Renal cortex interstitium (tissue), 11 donors: ENCODE data around the gene VEPH1. TPM values are rescaled to one million over a fixed set of nuclear protein-coding genes. Genes with fewer than 3 reads are reported as not detected.

ENCODE experiments used
- DNase-seq, 11 donors: peaks; one replicate each; pipeline ENCODE4 v3.0.0-alpha.2; 2013; ENCODE audit warnings: low read depth in 9 of 11, low spot score in 4 of 11; ENCODE audit errors: extremely low read depth in 1 of 11
- polyA plus RNA-seq, 3 donors: library from polyadenylated mRNA; unstranded; fragments of 120-200 nt; gene quantifications; one replicate each; pipeline ENCODE4 v1.2.1, GENCODE V29; 2013; ENCODE audit not compliant: insufficient read length in 3 of 3

The VEPH1 gene
- polyA plus RNA-seq, 3 donors: 47.5 to 58.9 (median 47.9) TPM

DNA sequence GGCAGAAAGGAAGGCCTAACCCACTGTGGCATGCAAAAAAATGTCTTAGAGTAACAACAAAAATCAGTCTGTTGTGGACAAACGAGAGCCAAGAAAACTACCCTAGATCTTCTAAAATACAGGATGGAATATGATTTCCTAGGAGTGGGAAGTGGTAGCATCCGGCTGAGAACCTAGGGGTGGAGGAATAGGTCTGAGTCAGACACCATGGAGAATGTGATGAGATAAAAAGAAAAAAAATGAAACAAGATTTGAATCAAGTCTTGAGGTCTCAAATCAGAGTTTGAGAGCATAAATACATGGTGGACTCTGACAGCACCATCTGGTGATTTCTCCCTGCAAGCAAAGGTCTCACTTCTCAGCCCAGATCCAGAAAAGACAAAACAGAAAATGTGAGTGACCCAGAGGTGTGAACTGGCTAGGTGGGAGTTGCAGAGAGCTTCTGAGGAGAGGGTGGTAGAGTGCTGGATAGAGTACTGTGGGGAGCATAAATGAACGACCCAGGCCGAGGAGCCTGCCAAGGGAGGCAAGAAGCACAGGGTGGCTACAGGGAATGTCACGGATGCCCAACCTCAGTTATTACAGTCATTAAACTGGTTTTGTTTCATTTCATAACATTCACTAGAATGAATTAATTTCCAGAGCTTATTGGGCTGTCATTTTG, 27.6 kb upstream of the VEPH1 start:
- no peak for DNase-seq

- DNase-seq: no peak
Measured at GRCh38 chr3:157529751-157530150, 26.5 kb upstream of the VEPH1 start.

- no peak for DNase-seq
Measured at GRCh38 chr3:157529085-157529484, 25.9 kb upstream of the VEPH1 start.

- DNase-seq: no peak
Measured at GRCh38 chr3:157527131-157527881, 24.1 kb upstream of the VEPH1 start.

DNA sequence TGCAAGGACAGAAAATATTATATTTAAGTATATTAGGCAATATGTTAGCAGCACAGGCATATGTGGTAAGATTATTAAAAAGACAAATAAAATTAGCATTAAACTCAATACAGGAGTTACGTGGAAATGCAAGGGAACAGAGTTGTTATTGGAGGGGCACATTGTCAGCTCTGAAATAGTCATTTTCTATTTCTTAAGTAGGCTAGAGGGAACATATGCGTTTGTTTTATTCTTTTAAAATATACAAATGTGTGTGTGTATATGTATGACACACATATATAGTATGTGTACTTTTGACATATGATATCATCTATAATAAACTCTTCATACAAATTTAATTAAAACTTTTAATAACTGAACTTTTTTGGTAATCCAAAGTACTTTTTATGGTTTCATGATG, 22.8 kb upstream of the VEPH1 start:
- no peak for DNase-seq

DNA sequence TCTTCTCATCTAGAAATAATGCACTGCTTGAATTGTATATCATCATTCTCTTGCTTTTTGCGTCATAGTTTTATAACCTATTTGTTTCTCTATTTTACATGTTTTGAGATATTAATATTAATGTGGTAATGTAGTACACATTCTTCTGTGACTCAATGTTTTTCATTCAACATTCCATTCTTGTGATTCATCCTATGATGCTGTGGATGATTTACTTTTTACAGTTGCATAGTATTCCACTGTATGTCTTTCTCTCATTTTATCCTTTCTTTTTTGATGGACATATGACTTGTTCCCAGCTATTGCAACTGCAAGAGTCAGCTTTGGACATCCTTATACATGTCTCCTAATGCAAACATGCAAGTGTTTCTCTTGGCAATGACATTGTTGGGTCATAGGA, 20.6 kb upstream of the VEPH1 start:
- DNase-seq: no peak

- no peak for DNase-seq
Measured at GRCh38 chr3:157522648-157523047, 19.4 kb upstream of the VEPH1 start.

DNA sequence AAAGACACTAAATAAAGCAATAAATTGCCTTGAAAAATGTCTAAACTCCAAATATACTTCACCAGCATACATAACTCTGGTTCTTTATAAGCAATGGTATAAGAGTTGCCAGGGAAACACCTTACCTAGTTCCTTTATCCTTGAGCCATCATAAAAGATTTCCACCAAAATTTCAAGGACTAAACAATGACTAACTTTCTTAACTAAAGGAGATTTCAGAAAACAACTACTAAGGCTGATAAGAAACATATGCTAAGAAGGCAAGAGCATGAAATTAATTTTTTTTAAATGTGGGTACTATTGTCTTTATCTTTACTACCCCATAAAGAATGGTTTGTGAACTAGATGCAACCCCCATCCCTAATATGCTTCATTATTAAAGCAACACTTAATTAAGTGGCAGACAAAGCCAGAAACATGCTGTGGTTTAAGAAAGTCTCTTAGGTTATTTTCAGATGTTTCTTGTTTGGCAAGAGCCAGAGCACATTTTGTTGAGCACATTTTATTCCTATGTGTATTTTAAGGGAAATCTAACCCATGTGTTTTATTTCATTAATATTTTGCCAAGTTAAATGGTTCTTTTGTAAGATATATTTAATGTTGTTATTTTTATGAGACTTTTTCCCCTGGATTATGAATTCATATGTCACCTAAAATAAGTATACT, 17.4 kb upstream of the VEPH1 start:
- no peak for DNase-seq

DNA sequence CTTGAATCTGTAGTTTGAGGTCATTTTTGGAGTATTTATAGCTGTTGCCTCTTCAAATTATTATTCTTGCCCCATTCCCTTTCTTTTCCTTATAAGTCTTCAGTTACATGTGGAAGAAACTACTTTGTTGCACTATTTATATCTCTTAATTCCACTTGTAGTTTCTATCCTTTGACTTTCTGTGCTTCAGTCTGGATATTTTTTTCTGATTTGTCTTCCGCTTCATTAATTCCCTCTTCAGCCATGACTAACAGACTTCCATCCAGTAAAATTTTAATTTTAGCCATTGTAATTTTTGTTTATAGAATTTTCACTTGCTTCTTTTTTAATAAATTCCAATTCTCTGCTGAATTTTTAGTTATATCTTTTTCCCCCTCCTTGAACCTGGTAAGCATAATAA, 15.7 kb upstream of the VEPH1 start:
- no peak for DNase-seq

GRCh38 chr3:157516928-157517327, 13.7 kb upstream of the VEPH1 start:
- DNase-seq: no peak

GRCh38 chr3:157515398-157515797, 12.2 kb upstream of the VEPH1 start:
- DNase-seq: no peak

DNA sequence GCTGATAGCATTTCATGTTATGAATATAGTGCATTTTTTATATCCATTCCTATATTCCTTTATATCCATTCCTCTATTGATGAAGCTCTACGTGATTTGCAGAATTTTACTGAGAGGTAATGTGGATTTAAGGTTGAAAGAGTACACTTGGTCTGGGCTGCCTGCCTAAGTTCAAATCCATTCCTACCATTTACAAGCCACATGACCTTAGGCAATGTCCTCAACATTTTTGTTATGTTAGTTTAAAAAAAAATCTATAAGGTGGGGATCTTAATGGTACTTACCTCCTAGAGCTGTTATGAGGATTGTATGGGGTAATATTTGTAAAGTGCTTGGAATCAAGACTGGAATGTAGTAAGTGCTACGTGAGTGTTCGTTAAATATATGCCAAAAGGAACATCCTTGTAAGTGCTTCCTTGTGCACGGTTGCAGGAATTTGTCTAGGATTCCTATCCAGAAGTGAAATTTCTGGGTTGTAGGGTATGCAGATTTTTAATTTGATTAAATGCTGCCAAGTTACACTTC, 11.2 kb upstream of the VEPH1 start:
- no peak for DNase-seq

DNA sequence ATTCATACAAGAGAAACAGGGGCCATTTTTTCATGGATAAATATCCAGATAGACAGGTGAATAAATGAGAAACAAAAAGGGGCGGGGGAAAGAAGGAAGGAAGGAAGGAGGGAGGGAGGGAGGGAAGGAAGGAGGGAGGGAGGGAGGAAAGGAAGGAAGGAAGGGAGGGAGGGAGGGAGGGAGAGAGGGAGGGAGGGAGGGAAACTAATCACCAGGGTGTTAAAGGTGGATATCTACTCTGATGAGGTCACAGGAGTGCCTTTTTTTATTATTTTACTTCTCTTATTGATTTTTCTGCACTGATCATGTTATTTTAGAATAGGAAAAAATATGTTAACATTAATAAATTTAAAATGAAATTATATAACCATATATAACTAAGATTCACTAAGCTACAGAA, 10.4 kb upstream of the VEPH1 start:
- DNase-seq: no peak

- DNase-seq: no peak
Measured at GRCh38 chr3:157512534-157512933, 9.3 kb upstream of the VEPH1 start.

DNA sequence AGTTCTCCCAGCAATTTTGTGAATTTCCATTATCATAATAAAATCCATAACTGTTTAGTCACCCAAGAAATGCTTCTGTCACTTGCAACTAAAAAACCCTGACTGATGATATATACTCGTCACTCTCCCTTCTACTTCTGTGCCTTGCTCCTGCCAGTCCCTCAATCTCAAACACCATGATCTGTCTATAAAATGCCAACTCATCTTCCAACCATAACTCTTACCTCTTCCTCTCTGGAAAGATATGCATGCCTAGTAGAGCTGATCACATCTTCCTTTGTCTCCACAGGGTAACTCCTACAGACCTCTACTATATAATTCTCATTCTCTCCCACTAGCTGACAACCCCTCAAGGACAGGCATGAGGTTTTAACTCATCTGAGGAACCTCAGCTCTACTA, 5.2 kb upstream of the VEPH1 start:
- DNase-seq: no peak

- DNase-seq: no peak
Measured at GRCh38 chr3:157501863-157502262, 1.4 kb downstream of the VEPH1 start.

GRCh38 chr3:157500232-157500631, 3.0 kb downstream of the VEPH1 start:
- no peak for DNase-seq

GRCh38 chr3:157499342-157499963, 3.8 kb downstream of the VEPH1 start:
- peak in 10 of 11 donors; percentile 50 to 88 (median 72) for DNase-seq

DNA sequence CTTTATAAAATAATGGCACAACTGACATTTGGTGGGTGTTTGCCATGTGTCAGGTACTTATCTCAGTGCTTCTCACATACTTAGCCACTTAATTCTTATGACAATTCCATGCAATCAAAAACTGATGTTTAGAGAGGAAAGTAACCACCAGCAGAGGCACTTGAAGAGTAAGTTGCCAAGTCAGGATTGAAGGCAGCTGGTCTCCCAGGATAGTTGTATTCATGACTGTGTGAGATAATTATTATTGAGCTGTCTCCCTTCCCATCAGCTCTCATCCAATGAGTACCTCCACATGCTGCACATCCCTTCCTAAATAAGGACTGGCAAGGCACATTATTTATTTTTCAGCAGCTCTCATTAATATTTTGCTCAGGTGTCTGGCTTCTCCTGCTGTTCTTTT, 4.8 kb downstream of the VEPH1 start:
- DNase-seq: no peak

DNA sequence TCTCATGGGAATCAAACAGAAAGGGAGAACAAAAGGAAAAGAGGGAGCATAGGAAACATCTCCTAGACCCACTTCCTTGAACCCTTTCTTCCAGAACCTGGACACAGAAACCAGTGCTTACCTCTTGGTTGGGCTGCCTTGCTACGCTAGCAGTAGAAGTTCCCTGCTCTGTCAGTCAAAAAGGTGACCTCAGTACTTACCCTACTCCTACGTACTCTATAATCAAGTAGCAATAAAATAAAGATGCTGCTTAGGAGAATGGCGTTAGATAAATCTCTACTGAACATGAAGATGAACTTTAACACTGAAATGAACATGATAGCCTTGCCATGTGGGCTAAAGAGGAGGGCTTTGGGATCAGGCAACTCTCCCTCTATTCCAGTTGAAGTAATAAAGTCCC, 7.4 kb downstream of the VEPH1 start:
- DNase-seq: no peak
